LNCaP clone FGC (cell line): Measurements from ENCODE around the gene ATP2B2.

Experiments
- DNase-seq: peaks from one replicate; pipeline ENCODE4 v3.0.0-alpha.2; 2011; ENCODE audit warnings: low read depth
- H3K4me3 ChIP-seq: 2 replicates; pipeline ENCODE4 v1.5.1; 2011; ENCODE audit warnings: mild to moderate bottlenecking, low read depth, low read length, control low read depth
- TF ChIP-seq, protein P1 (sequence below): IDR thresholded peaks from 2 replicates; pipeline ENCODE4 v1.5.1; 2012; ENCODE audit warnings: mild to moderate bottlenecking; ENCODE audit not compliant: control insufficient read depth, insufficient read depth; ENCODE audit errors: extremely low read depth

The ATP2B2 gene

DNA sequence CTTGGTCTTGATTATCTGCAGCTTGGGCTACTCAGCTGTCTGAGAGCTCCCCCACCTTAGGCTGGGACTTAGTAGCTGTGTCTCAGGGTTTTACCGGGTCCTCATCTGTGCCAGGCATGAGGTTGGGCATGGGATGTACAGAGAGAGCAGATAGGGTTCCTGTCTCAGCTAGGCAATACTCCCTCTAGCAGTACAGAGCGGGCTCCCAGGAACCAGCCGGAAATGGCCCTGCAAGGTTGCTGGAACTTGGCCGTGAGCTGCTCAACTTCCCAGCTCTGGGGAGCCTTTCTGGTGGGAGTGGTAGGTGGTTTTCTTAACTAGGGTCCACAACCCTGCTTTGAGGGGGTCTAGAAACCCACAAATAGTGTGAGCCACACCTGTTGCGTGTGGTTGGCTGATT is 58.3 kb downstream of the ATP2B2 start:
- TF ChIP-seq, protein P1, sequence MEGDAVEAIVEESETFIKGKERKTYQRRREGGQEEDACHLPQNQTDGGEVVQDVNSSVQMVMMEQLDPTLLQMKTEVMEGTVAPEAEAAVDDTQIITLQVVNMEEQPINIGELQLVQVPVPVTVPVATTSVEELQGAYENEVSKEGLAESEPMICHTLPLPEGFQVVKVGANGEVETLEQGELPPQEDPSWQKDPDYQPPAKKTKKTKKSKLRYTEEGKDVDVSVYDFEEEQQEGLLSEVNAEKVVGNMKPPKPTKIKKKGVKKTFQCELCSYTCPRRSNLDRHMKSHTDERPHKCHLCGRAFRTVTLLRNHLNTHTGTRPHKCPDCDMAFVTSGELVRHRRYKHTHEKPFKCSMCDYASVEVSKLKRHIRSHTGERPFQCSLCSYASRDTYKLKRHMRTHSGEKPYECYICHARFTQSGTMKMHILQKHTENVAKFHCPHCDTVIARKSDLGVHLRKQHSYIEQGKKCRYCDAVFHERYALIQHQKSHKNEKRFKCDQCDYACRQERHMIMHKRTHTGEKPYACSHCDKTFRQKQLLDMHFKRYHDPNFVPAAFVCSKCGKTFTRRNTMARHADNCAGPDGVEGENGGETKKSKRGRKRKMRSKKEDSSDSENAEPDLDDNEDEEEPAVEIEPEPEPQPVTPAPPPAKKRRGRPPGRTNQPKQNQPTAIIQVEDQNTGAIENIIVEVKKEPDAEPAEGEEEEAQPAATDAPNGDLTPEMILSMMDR: no peak

DNA sequence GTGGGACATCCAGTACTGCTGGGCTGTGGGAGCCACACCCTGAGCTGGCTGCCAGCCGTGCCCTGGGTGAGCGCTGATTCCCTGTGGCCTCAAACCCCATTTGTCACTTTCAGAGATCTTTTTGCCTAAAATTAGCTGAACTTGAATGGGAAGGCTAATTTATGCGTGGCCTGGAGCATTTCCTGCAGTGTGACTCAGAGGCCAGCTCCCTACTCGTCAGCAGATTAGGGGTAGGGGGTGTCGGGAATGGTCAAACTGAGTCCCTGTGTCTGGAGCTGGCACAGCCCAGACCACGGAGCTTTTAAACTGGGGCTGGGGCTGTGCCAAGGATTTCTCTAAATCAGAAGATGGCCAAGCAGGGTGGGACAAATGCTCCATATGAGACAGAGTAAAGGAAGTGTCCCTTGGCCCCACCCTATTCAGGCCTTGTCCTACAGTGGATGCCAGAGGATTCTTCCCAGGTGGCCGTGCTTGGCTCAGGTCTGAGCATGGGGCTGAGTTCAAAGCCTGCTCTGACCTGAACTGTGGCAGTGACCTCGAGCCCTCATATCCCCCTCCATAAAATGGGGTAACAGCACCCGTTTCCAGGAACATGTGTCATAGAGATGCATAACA is 59.7 kb downstream of the ATP2B2 start:
- TF ChIP-seq, protein P1: no peak
- H3K4me3 ChIP-seq: no peak overlapping the region
- DNase-seq: no peak

More for the DNA sequence above, 58.3 kb downstream of the ATP2B2 start:
- H3K4me3 ChIP-seq: no peak overlapping the region
- DNase-seq: no peak

GRCh38 chr3:10444511-10444910 is 60.9 kb downstream of the ATP2B2 start:
- TF ChIP-seq, protein P1: no peak
- H3K4me3 ChIP-seq: no peak overlapping the region
- no peak for DNase-seq

- TF ChIP-seq, protein P1: no peak
- DNase-seq: no peak
- H3K4me3 ChIP-seq: no peak overlapping the region
Observed at GRCh38 chr3:10444110-10444429, 61.3 kb downstream of the ATP2B2 start.

- DNase-seq: no peak
- TF ChIP-seq, protein P1: no peak
- H3K4me3 ChIP-seq: no peak overlapping the region
Observed at GRCh38 chr3:10443272-10444109, 61.9 kb downstream of the ATP2B2 start.

GRCh38 chr3:10442151-10442795 is 63.1 kb downstream of the ATP2B2 start:
- DNase-seq: no peak
- TF ChIP-seq, protein P1: no peak
- H3K4me3 ChIP-seq: no peak overlapping the region
